MV-4-11 (cell line): ENCODE results near the gene AKT3.
"Not testable (repeated sequence)": the region's sequence is repeated elsewhere in the genome, so short reads cannot be mapped to it uniquely, and the experiment has no call there.

ENCODE experiments used
- DNase-seq: peaks from one replicate; lab custom pipeline; 2025; lab: John Stamatoyannopoulos, UW

The AKT3 gene

DNA sequence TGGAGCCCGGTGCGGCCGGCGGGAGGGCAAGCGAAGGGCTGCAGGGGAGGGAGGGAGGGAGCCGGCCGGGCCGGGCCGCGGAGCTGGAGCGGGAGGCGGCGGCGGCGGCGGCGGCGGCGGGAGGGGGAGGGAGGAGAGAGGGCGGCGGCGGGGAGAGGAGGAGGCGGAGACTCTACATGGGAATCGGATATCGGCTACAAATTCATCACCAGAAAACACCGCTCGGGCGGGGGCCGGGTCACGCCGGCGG, at the start of gene AKT3:
Gene AKT3, minus strand, starts transcription at position 42 of the 250 bp plus-strand sequence. CDS start 7,073 bp downstream, outside the sequence.
- no peak for DNase-seq

DNA sequence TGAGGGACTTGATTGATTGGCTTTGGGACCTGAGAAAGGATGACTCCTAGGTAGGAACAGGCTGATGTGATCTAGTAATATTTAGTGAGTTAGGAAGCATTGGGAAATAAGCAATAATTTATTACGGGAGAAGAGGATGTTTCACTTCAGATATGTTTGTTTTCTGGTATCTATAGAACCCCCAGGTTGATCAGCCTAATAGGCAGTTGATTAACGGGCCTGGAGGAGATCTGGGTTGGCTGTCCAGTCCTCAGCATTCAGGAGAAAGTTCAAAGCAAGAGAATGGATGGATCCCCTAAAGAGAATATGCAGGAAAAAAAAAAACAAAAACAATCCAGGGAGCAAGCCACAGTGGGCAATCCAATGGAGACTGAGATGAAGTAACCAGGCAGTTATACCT, 48.2 kb upstream of the AKT3 start:
- no peak for DNase-seq

DNA sequence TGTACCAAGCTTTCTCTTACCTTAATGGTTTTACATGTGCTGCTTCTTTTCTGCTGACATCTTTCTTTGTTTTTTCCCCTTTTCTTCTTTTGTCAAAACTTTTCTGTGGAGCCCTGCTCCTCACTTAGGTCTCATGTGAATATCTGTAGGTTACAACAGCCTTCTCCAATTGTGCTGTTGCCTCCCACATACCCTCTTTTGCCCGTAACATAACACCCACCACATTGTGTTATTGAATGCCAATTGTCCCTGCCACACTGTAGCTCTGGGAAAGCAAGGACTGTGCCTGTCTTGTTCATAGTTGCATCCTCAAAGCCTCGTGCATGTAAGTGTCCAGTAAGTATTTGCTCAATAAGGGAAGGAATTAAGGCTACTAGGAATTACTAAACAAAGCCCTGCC, 46.3 kb upstream of the AKT3 start:
- no peak for DNase-seq

DNA sequence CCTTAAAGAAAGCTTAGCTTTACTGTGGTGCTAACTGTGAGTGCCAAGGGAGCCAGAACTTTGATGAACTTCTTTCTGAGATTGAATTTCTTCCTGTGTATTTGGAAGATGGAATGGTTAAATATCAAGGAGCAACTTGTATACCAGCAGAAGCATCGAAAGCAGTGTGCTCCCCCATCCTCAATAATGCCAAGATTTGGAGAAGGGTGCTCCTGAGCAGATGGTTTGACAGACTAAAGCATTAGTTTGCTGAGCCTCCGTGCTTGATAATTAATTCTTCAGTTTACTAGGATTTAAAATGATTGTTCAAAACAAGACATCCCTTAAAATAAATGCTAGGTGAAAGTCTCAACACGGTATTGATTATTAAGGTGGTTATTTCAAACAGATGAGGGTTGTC, 42.4 kb upstream of the AKT3 start:
- no peak for DNase-seq

DNA sequence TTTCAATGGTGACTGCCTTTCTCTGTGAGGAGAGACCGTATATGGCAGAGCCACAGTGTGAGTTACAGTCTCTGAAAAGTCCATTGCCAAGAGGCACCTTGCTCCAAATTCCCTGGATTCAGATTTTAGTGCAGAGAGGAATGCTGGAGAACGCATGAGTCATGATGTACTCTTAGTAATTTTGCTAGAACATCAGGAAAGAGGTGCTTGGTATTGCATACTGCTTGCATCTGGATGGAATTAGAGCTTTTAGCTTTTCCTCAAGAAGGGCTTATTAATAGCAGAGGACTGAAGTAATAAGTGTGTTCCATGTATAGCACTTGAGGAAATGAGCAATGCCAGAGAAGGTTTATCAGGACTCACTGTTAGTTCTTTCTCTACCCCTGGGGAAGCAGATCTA, 40.5 kb upstream of the AKT3 start:
- DNase-seq, result no peak

DNA sequence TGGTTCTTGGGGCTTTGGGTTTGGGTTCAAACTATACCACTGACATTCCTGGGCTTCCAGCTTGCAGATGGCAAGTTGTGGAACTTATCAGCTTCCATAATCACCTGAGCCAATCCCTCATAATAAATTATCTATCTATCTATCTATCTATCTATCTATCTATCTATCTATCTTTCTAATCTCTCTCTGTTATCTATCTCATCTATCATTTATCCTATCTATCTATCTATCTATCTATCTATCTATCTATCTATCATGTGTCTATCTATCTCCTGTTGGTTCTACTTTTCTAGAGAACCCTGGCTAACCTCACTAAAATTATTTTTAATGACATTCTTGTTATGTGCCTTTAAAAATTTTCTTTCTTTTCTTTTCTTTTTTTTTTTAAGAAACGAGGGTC, 35.8 kb upstream of the AKT3 start:
- no peak for DNase-seq

DNA sequence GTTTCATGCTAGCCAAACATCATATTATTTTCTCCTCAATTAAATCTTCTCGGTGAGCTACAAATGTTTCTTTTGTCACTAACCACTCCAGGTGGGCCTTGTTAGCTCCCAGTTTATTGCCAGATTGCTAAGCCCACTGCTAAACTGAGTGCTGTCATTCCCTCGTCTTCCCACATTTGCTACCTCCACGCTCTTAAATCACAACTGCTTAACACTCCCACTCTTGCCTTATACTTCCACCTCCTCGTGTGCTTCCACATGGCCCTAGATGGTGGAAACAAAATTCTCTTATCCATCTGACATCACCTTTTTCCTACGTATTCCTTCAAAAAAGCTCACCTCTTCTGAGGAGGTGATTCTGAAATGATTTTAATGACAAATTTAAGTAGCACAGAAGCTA, 34.6 kb upstream of the AKT3 start:
- no peak for DNase-seq

DNA sequence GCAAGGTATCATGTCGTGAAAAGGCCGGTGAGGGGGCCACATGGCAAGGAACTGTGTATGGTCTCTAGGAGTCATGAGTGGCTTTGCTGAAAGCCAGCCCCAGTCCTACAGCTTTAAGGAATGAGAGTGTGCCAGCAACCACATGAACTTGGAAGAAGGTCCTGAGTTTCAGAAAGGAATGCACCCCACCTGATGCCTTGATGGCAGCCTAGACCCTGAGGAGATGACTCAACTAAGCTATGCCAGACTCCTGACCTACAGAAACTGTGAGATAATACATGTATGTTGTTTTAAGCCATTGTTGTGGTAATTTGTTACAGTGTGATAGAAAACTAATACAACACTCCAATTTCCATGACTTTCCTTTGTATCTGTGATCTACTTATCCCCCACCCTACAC, 33.5 kb upstream of the AKT3 start:
- no peak for DNase-seq

DNA sequence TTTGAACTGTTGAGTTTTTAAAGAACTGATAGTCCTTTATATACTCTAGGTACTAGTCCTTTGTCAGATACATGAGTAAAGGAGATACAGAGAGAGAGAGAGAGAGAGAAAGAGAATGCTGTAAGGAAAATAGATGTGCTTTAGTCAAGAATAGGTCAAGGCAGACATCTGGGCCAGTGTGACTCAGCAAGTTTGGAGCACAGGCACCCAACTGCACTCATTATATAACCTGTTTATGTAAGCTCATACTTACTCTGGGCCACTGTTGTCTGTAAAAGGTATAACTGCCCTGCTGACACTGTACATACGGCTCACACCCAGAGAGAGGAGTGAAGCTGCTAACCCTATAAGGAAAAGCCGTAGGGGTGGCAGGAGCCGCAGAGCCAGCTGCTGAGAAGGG, 32.2 kb upstream of the AKT3 start:
- DNase-seq, result peak; percentile 1

DNA sequence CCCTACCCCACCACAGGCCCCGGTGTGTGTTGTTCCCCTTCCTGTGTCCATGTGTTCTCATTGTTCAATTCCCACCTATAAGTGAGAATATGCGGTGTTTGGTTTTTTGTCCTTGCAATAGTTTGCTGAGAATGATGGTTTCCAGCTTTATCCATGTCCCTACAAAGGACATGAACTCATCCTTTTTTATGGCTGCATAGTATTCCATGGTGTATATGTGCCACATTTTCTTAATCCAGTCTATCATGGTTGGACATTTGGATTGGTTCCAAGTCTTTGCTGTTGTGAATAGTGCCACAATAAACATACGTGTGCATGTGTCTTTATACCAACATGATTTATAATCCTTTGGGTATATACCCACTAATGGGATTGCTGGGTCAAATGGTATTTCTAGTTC, 27.0 kb upstream of the AKT3 start:
- DNase-seq, result not testable (repeated sequence)

DNA sequence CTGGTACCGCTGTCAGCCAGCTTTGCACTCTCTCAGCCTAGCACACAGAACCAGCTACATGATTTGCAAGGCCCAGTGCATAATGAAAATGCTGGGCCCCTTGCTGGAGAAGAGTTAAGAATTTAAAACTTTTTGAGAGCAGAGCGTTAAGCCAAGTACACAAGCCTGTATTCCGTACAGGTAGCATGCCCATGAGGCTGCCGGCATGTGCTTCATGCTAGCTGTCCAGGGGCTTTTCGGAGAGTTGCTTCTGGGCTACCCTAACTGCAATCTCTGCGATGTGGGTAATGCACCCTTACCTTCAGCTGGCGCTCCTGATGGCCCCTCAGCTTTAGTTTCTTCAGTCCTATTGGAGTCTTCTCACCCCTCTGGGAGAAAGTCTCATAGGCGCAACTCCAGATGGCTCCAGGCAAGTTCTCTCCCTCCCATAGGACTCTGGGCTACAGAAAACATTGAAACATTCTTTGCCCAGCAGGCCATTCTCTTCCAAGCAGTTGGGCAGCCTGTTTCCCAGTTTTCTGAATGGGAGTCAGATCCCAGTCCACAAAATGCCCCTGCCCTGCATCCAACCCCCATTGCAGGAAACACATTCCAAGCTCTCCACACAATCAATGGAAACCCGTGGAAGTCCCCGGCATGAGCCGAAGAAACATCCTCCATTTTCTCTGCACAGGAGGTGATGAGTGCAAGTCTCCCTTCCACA, 5.7 kb upstream of the AKT3 start:
- DNase-seq, result no peak

DNA sequence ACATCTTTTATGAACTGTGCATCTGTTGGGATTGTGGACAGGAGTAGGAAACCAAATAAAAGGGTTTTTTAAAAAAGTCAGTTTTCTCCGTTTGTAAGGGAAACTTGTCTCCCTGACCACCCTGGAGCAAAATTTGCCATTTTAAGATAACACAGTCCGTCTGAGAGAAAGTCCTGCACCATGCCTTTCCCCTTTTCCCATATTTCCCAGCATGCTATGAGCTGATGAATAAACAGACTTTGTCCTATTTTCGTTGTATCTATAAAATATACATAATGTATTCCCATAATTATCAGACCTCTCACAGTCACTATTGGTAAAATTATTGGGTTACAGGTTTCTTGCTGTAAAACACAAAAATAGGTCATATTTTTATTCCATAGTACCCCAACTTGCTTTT, 1.7 kb upstream of the AKT3 start:
- DNase-seq, result no peak

DNA sequence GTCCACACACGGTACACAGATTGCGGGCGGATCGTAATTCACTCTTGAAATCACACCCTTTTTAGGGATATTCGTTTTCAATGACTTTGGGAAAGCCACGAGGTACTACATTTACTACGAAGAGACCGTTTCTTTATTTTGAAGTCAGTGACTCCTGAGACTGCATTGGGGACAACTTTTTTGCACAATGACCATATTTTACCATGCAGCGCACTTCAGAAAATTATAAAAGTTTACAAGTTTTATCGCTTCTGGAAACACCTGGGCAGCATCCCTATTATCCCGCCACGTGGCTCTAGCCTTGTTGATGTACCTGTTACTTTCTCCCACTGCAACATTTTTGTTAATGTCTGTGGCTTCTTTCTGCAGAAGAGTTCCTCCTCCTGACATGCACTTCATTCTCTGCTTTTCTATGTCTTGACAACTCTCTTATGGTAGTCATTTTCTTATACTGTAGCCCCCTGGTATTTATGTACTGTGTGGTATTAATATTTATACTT, 1.3 kb upstream of the AKT3 start:
- no peak for DNase-seq

DNA sequence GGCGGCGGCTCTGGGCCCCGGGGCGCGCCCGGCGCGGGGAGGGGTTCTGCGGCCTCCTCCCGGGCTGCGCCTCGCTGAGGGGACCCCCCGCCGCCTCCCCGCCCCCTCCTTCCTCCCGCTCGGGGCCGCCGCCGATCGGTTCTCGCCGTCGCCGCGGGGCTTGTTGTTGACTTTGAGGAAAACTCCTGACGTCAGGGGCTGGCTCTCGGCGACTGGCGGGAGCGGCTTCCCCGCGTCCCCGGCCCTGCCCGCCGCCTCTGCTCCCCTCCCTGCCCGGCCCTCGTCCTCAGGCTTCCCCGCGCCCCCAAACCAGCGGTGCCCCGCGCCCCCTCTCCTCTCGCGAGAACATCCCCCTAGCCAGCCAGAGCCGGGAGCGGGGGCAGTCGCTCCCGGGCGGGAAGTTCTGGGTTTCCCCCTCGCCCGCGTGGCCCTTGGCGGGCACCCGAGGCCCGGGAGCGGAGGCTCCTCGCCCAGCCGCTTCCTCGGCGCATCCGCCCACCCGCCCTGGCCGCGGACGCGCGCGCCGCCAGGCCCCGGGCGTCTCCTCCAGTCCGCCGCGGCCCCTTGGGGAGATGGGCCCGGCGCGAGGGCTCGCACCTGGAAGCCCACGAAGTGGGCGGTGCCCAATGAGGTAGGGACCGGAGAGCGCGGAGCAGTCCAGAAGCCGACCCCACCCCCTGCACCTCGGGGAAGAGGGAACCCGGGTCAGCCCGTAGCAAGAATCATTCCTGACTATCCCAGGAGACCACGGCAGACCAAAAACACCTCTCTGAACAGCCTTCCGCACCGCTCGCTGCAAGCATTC, 611 bp upstream of the AKT3 start:
- DNase-seq, result no peak

DNA sequence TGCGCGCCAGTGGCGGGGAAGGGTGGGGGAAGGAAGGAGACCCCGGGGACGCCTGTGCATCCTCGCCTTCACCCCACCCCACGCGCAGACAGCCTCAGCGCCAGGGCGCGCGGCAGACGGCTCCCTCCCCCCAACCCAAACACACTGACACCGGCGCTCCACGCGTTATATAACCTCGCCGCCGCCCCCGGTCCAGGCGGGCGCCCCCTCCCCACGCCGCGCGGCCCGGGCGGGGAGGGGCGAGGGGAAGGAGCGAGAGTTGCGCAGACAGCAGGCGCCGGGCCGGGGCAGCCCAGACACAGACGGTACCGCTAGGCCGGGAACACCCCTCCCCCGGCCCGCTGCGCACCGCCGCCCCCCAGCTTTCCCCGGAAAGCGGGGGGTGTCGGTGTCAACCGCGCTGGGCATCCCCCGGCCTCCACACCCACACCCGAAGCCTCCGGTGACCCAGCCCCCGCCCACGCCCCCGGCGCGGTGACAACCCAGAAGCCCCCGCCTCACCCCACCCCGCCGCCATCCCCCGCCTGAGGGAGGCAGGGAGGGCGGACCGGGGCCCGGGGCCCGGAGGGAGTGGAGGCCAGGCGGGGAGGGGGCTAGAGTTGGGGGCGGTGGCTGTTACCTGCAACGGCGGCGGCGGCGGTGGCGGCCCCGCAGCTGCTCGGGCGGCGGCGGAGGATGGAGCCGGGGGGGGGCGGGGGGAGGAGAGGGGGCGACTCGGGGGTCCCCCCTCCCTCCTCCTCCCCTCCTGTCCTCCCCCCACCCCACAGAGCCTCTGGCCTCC, 432 bp downstream of the AKT3 start:
- DNase-seq, result no peak

DNA sequence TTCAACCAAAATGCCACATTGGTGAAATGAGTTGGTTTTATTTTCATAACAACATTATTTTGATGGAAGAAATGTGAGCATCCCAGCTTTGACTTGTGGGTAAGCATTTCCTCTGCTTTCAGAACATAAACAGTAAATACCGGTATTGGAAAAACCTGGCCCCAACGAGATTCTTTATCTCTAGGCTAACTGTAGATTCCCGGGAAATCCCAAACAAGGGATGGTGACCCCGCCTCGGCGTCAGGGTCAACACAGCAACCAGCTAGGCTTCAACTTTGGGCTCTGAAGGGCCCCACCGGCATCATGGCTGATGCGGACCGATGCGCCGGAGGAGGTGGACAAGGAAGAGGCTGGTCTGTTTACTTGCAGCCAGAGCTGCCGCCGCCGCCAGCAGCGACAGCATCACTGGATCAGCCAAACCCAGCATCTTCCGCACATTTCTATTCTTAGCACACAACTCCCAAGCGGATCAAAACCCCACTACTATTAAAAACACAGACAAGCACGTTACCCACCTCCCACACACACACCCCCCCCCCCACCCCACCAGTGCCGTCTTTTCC, 1.1 kb downstream of the AKT3 start:
- DNase-seq, result no peak

DNA sequence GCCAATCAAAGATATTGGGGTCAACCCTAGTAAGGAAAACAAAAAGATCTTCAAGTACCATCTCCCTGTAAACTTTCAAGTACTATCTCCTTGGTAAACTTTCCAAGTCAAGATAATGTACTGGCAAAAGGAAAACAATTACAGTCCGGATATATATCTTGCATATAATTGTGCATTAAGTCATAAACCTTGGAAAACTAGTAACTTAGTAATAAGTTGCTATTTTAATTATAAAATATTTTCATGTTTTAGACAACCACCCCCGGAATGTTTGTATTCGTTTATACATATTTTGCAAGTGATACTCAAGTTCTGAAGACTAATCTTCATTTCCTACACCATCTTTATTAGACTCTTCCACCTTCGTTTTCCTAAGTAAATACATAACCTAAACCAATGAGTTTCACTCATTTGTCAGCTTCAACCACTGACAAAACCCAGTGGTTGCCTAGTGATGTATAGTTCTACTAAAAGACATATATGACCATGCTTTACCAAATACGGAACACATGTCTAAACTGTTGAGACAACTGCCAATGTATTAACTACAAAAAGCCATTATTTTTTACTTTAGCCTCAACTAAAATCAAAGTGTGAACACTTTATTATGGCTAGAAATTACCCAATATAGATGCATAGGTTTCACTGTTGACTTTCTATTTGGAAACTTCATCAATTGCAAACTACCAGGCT, 1.7 kb downstream of the AKT3 start:
- DNase-seq, result no peak

DNA sequence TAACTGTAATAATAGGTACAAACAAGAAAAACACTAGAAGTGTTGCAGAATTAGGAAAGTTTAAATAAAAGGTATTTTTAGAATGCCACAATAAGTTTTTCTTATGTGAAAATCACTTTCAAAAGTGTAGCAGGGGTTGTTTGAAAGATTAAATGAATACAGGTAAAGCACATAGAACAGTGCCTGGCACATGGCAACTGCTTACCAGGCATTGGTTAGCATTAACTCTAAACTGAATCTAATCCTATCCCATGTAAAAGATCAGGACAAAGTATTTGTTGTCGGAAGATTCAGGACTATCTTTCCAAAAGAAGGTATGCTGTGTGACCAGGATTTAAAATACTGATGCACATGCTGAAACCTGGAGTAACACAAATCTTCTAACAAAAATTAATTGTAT, 3.3 kb downstream of the AKT3 start:
- DNase-seq, result no peak

DNA sequence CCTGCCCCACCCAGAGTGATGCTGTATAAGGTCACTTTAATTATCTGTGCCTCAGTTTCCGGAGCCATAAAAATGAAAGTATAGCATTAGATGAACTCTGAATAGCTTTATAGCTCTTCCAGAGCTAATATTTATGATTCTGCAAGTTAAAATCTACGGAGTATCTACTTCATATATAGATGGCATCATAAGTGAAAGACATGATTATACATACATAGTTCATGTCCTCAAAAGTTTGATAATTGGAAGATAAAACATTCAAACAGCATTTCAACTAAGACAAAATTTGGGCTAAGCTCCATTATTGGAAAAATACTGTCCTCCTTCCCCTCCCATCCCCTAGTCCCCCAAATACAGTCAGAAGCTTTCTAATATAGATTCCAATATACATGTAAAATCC, 4.2 kb downstream of the AKT3 start:
- DNase-seq, result no peak

DNA sequence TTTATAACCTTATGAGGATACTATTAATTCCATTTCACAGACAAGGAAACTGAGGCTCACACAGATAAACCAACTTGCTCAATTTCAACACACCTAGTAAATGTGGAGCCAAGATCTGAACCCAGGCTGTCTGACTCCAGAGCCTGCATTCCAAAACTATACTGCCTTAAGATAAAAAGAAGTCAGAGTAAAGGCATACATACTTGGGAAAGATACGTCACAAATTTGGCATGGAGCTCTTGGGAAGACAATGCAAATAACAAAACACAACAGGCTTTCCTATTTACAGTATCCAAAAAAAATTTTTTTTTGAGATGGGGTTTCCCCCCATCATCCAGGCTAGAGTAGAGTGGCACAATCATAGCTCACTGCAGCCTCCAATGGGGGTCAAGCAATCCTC, 5.9 kb downstream of the AKT3 start:
- no peak for DNase-seq

DNA sequence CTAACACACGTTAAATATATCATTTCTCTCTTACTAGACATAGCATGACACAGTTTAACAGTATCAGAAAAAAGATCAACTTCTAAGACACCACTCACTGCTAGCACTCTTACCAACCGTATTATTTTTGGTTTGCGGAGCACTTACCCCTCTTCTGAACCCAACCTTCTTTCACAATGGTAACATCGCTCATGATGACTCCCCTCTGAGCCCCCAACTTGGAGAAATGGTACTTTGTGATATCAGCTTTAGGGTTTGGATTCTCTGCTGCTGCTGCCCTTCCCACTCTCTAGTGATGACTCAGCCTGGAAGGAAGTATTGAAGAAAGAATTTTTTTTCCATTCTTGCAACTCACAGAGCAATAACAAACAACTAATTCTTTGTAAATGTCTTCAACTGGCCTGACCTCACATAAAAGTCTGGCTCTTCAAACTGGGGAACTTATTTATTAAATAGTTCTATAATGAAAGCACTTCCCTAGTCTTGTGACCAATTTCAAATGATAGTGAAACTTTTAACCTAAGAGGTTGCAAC, 7.0 kb downstream of the AKT3 start:
- no peak for DNase-seq

DNA sequence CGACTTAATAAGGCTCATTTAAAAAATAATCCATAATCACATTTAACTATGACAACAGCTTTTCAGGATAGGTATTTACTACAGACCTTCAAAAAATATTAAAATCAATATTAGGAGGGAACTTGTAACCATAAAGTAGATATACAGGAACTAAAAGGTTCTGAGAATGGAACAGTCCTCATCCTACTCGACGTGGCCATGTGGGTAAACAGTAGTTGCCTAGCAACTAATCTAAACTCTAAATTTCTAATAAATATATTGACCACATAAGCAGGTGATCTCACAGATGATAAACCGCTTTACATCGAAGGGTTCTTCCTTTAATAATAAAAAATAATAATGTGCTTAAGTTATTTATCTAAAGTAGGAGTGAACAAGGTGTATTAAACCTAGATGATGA, 7.9 kb downstream of the AKT3 start:
- no peak for DNase-seq
